SJCRH30 (cell line): Measurements from ENCODE around the gene CLCN3. TPM values are rescaled to one million over a fixed set of nuclear protein-coding genes. Genes with fewer than 3 reads are reported as not detected.
"Not testable (repeated sequence)": the region's sequence is repeated elsewhere in the genome, so short reads cannot be mapped to it uniquely, and the experiment has no call there.

Experiments used
- DNase-seq, 2 experiments: peaks; one replicate each; pipeline ENCODE4 v3.0.0-alpha.2; 2015 to 2020
- H3K27ac ChIP-seq: fragments of 250-450 bp; sonication (Bioruptor Pico); 2 replicates; pipeline ENCODE4 v1.5.1; 2020; ENCODE audit warnings: mild to moderate bottlenecking, moderate library complexity
- H3K27me3 ChIP-seq: fragments of 250-450 bp; sonication (Bioruptor Pico); 2 replicates; pipeline ENCODE4 v1.5.1; 2020; ENCODE audit warnings: mild to moderate bottlenecking, moderate library complexity
- H3K36me3 ChIP-seq: fragments of 250-450 bp; sonication (Bioruptor Pico); 2 replicates; pipeline ENCODE4 v1.5.1; 2020; ENCODE audit warnings: mild to moderate bottlenecking, moderate library complexity
- H3K4me1 ChIP-seq: fragments of 250-450 bp; sonication (Bioruptor Pico); 2 replicates; pipeline ENCODE4 v1.5.1; 2020; ENCODE audit warnings: mild to moderate bottlenecking, moderate library complexity
- H3K4me3 ChIP-seq: fragments of 250-450 bp; sonication (Bioruptor Pico); 2 replicates; pipeline ENCODE4 v1.5.1; 2020; ENCODE audit warnings: mild to moderate bottlenecking, moderate library complexity
- H3K9me3 ChIP-seq: fragments of 250-450 bp; sonication (Bioruptor Pico); replicated peaks from 2 replicates; pipeline ENCODE4 v1.5.1; 2020; ENCODE audit warnings: mild to moderate bottlenecking, moderate library complexity
- total RNA-seq: library from RNA; depleted of rRNA; stranded (reverse); fragments of >200 nt; shearing (Covaris generic); gene quantifications from 2 replicates; pipeline ENCODE4 v1.2.3, GENCODE V29; 2014

The CLCN3 gene
- total RNA-seq, 1 experiment from 2014 or later: 27.1 TPM

DNA sequence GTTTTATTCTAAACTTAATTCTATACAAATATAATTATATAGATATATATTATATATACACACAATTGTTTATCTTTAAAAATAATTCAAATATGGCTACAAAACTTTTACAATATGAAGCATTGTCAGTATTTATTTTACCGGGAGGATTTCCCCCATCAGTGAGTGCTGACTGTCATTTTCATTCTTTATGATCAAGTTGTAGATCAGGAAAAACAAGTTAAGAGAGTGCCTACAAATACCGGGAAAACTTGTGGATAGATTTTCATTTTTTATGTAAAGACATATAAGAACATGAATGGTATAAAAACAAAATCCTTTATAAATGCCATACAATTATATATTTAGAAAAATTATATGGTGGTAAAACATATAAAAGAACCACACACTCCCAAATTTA is 37.8 kb downstream of the CLCN3 start:
- no peaks in the 10 kb centered on the region for H3K36me3 ChIP-seq
- no peak overlapping the region for H3K27ac ChIP-seq
- no peaks in the 10 kb centered on the region for H3K27me3 ChIP-seq
- no peak overlapping the region for H3K4me3 ChIP-seq
- no peak for DNase-seq
- 0 out of 2 replicates have a peak, but pooled peaks cover 9% of the 10 kb centered on the region for H3K4me1 ChIP-seq
- no peaks in the 10 kb centered on the region for H3K9me3 ChIP-seq

DNA sequence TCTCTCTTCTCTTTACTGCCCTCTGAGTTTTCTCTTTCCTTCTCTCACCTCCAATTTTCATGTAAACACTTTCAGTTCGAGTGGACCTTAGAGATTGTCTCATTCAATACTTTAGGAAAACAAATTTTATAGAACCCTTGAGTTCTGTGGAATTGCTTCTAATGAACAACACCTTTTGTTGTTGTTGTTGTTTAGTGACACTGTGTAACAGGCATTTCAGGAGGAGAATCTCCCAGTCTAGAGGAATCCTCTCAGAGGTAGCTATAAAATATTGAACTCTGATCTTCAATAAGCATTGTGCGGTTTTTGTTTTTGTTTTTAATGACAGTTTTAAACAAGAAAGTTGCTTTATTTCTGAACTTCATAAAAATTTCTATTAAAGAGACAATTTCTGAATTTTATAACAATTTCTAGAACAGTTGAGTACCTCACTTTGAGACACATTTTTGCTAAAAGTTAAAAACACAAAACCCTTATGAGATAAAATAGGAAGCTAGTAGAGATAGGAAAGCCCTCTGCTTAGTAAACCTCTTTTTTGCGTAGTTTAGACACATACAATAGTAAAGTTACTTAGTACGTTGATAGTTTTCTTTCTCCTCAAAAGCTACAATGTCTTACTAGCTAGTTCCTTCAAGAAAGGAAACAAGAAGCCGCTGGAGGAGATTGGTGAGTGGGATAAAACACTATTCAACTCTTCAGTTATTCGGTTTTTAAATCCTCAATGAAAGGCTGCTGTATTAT is 38.8 kb downstream of the CLCN3 start:
- Histone ChIP-seq H3K27ac (peak overlapping the region; percentile 84), H3K9me3 (no peaks in the 10 kb centered on the region), H3K4me3 (peak overlapping the region; percentile 63), H3K27me3 (no peaks in the 10 kb centered on the region), H3K36me3 (no peaks in the 10 kb centered on the region), H3K4me1 (0 out of 2 replicates have a peak, but pooled peaks cover 9% of the 10 kb centered on the region)
- peak in 1 of 2 experiments; percentile 3 for DNase-seq

DNA sequence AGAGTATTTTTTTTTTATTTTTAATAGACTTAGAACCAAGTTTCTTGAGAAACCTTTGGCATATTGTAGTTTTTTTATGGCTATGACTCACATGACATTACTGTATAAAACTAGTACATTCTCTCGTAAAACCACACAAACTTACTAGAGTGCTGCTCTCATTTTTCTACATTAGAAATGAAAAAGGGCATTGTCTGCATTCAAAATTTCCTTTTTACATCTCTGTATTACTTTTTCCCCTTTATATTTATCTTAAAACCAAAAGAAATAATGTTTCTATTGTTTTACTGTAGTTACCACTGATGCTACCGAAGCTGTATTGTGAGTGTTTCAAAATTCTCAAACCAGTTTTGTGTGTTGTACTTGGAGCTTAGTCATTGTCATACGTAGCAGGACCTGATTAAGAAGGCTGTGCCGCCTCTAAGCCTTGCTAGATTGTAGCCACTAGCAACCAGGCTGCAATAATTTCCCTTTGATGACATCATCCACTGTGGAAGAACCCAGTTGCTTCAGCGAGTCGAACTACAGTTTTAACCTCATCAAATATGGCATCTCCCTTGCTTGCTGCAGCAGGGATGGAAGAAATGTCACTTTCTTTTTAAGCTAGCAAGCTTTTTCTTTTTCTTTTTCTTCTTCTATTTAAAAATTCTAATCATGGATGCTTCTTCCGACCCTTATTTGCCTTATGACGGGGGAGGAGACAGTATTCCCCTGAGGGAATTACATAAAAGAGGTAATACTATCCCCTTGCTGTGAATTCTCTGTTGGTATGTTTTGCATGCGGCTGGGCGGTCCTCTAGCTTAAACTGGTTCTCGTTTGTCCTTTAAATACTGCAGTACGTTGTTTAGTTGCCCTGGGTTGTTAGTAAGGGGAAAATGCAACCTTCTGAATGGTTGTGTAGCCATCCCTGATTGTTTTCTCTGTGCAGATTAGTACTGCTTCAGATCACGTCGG is 39.6 kb downstream of the CLCN3 start:
- no peaks in the 10 kb centered on the region for H3K27me3 ChIP-seq
- peak overlapping the region; percentile 63 for H3K4me3 ChIP-seq
- peak overlapping the region; percentile 84 for H3K27ac ChIP-seq
- H3K36me3 ChIP-seq: no peaks in the 10 kb centered on the region
- no peaks in the 10 kb centered on the region for H3K9me3 ChIP-seq
- 0 out of 2 replicates have a peak, but pooled peaks cover 9% of the 10 kb centered on the region for H3K4me1 ChIP-seq
- DNase-seq: peak; percentile 84 to 92

DNA sequence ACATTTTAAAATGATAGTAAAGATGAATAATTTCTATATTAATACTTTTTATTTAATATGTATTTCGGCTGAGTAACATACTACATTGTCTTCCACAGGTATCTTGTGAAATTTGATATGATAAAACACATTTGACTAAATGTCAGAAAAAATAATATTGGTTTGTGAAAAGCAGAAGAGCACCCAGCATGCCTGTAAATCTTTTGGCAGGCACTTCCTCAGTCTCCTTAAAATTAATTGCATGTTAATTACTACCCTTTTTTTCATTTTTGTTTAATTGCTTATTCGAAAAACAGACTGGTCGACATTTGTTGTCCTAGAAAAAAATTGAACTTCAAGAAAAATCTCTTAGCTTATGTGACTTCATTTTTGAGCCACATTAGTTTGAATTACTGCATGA is 40.6 kb downstream of the CLCN3 start:
- no peaks in the 10 kb centered on the region for H3K9me3 ChIP-seq
- H3K36me3 ChIP-seq: no peaks in the 10 kb centered on the region
- DNase-seq: no peak
- H3K4me3 ChIP-seq: peak overlapping the region; percentile 63
- H3K27me3 ChIP-seq: no peaks in the 10 kb centered on the region
- H3K4me1 ChIP-seq: 0 out of 2 replicates have a peak, but pooled peaks cover 9% of the 10 kb centered on the region
- H3K27ac ChIP-seq: peak overlapping the region; percentile 84

DNA sequence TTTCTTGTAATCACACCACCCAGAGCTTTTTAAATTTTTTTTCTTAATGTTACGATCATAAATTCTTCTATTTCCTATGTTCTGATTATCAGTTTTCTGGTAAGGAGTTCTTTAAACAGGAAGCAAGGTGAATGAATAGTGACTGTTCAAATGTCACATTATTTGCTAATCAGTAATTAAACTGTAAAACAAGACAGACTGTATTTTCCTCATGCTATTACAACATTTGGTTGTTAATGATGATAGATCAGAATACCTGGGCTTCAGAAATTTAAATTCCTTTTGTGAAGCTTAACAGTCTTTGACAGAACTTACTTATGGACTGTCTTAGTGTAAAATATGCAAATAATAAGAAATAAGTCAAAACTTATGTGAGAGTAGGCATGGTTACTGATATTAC is 41.4 kb downstream of the CLCN3 start:
- Histone ChIP-seq H3K36me3 (no peaks in the 10 kb centered on the region), H3K9me3 (no peaks in the 10 kb centered on the region), H3K27me3 (no peaks in the 10 kb centered on the region), H3K27ac (no peak overlapping the region), H3K4me1 (0 out of 2 replicates have a peak, but pooled peaks cover 9% of the 10 kb centered on the region), H3K4me3 (no peak overlapping the region)
- no peak for DNase-seq

DNA sequence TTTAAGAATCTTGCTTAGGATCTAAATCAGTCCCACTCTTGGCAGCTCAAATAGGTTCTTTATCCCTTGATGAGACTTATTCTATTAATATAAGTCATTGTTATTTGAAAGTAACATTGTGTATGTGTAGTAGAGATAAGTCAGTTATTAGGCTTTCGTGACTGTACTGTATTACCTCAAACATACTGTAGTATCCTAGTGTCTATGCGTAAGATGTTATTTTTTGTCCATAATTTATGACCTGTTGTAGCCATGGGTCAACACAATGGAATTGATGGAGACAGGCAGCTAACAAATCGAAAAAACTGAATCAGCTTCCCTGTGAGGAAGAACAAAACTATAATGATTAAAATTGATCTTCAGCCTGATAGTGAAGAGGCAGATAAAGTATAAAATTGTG is 41.8 kb downstream of the CLCN3 start:
- no peaks in the 10 kb centered on the region for H3K27me3 ChIP-seq
- no peak overlapping the region for H3K4me3 ChIP-seq
- no peaks in the 10 kb centered on the region for H3K9me3 ChIP-seq
- H3K36me3 ChIP-seq: no peaks in the 10 kb centered on the region
- no peak overlapping the region for H3K27ac ChIP-seq
- no peak for DNase-seq
- 0 out of 2 replicates have a peak, but pooled peaks cover 9% of the 10 kb centered on the region for H3K4me1 ChIP-seq

DNA sequence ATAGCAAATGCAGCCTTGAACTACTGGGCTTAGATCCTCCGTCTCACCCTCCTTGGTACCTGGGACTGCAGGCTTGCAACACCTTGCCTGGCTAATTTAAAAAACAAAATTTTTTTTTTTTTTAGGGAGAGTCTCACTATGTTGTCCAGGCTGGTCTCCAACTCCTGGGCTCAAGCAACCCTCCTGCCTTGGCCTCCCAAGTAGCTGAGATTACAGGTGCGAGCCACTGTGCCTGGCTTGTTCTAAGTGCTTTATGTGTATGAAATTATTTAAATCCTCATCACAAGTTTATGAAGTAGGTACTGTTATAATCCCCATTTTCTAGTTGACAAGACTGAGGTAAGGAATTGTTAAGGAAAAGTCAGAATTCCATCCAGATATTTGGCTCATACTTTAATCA is 43.0 kb downstream of the CLCN3 start:
- H3K9me3 ChIP-seq: no peaks in the 10 kb centered on the region
- 0 out of 2 replicates have a peak, but pooled peaks cover 9% of the 10 kb centered on the region for H3K4me1 ChIP-seq
- DNase-seq: no peak
- no peak overlapping the region for H3K27ac ChIP-seq
- no peaks in the 10 kb centered on the region for H3K27me3 ChIP-seq
- no peak overlapping the region for H3K4me3 ChIP-seq
- H3K36me3 ChIP-seq: no peaks in the 10 kb centered on the region

DNA sequence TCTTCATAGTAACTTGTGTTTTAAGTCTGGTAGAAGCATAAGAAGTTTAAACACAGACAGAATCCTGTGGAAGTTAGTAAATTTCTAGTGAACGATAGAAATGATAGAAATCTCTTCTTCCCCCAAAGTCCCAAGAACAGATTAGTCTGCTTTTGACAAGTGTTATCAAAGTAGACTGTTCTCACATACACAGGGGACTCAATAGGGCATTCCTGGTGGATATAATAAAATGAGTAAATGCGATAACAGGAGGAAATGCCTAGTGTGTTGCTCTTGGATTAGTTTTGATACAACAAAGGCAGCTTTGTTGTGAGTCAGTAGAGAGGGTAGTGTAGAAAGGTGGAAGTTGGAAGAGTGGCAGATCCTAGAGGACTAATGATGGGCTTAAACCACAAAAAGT is 43.5 kb downstream of the CLCN3 start:
- Histone ChIP-seq H3K27me3 (no peaks in the 10 kb centered on the region), H3K4me3 (no peak overlapping the region), H3K27ac (no peak overlapping the region), H3K36me3 (no peaks in the 10 kb centered on the region), H3K9me3 (no peaks in the 10 kb centered on the region), H3K4me1 (0 out of 2 replicates have a peak, but pooled peaks cover 9% of the 10 kb centered on the region)
- DNase-seq: peak in 1 of 2 experiments; percentile 25

DNA sequence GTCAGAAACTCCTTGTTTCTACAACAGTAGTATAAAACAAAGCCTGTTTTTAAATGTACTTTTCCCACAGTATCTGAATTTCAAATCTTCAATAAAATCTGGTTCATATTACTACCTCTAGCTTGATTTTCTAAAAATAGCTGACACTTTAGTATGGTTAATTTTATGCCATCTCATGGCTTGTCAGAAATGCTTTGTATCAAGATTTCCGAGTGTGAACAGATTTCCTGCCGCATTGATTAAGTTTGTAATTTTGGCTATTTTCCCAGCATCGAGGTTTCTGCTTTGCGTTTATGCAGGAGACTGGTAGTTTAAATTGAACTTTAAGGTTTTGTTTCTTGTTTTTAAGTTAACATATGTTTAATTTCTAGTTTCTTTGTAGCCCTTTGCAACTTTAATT is 44.2 kb downstream of the CLCN3 start:
- Histone ChIP-seq H3K4me3 (no peak overlapping the region), H3K4me1 (0 out of 2 replicates have a peak, but pooled peaks cover 9% of the 10 kb centered on the region)
- peak in 1 of 2 experiments; percentile 2 for DNase-seq

DNA sequence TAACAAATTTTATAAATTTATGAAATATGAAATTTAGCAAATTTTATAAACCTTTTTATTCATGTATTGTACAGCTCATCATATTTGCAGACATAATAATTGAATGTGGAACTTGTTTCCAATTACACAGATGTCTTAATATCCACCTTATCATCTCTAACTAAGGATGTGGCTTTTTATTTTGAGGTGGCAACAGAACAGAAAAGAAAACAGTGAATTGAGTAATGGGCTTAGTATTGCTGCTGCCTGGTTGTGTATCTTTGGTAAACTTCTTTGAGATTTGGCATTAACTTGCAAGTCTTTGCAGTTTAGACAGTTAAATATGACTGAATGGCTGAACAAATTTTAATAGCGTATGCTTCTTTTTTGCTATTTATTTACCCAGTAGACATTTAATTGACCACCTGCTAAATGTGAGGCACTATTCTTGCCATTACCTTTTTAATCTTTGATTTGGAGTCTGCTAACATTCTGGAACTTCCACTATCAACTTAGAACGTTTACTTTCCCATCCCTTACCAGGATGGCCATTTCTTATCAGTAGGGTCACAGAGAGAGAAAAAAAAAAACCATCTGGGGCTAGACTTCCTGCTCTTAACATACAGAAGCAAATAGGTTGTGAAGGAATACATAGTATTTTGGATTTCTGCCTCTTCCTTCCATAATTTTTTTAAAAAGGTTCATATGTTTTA is 44.8 kb downstream of the CLCN3 start:
- H3K9me3 ChIP-seq: no peaks in the 10 kb centered on the region
- DNase-seq: no peak
- no peak overlapping the region for H3K27ac ChIP-seq
- H3K27me3 ChIP-seq: no peaks in the 10 kb centered on the region
- 0 out of 2 replicates have a peak, but pooled peaks cover 9% of the 10 kb centered on the region for H3K4me1 ChIP-seq
- H3K36me3 ChIP-seq: no peaks in the 10 kb centered on the region
- no peak overlapping the region for H3K4me3 ChIP-seq

More for the DNA sequence above, 44.2 kb downstream of the CLCN3 start:
- H3K27me3 ChIP-seq: no peaks in the 10 kb centered on the region
- H3K27ac ChIP-seq: no peak overlapping the region
- H3K36me3 ChIP-seq: no peaks in the 10 kb centered on the region
- no peaks in the 10 kb centered on the region for H3K9me3 ChIP-seq

DNA sequence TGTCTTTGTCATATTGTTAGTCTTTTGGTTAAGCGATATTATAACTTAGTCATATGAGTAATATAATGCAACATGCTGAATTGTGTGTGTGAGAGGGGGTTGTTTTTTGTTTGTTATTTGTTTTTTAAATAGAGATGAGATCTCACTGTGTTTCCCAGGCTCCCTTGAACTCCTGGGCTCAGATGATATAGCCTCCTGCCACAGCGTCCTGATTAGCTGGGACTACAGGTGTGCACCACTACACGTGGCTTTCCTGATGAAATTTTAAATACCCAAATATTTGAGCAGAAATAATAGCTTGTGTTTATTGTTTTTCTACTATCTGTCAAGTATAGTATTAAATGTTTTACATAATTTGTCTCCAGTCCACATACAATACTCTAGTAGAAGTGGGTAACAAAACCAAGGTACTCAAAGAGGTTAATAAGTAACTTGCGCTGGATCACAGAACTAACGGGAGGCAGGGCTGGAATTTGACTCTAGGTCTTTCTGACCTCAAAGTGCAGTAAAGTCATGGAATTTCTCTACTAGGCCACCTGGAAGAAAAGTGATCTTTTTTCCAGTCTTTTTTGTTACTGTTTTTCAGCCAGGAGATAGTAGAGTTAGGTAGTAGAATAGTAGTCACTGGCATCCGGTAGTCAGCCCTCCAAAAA is 47.8 kb downstream of the CLCN3 start:
- no peak overlapping the region for H3K27ac ChIP-seq
- no peaks in the 10 kb centered on the region for H3K4me1 ChIP-seq
- no peaks in the 10 kb centered on the region for H3K36me3 ChIP-seq
- H3K9me3 ChIP-seq: no peaks in the 10 kb centered on the region
- H3K27me3 ChIP-seq: no peaks in the 10 kb centered on the region
- H3K4me3 ChIP-seq: no peak overlapping the region
- DNase-seq: no peak

DNA sequence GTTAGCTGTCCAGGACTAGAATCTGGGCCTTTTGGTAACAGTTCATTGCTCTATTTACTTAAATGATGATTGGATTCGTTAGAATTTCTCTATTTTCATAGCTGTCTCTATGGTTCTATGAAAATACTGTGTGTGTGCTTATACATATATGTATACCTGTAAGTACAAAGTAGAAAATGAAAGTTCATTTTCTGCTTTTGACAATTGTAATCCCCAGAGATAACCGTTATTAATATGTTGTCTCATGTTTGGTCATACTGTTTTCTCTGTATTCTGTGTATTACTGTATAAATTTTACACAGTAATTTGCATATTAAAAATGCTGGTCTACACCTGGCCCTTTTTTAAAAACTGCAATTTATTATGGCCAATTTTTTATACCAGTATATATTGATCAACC is 55.4 kb downstream of the CLCN3 start:
- no peak overlapping the region for H3K27ac ChIP-seq

DNA sequence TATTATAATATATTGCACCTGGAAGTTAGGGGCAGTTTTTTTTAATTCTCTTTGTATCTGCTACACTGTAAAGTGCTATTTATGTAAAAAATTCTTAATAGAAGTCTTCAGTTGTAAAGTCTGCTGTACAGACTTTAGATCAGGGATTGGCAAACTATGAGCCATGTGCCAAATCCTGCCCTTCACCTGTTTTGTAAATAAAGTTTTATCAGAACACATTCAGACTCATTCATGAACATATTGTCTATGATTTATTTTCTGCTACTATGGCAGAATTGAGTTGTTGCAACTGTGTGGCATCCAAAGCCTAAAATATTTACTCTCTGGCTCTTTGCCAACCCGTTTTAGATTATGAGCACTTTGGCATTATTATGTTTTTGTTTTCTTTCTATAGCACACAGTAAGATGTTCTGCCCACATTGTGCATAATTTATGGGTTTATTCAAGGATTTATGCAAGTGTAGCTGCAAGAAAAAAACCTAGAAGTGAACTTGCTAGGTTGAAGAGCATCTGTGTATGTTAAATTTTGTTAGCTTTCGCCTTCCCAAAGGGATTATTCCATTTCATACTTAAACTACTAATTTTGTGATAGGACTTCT is 56.9 kb downstream of the CLCN3 start:
- no peak for DNase-seq
- Histone ChIP-seq H3K36me3 (0 out of 2 replicates have a peak, but pooled peaks cover 3% of the 10 kb centered on the region), H3K27ac (no peak overlapping the region), H3K27me3 (no peaks in the 10 kb centered on the region), H3K4me3 (no peak overlapping the region), H3K4me1 (no peaks in the 10 kb centered on the region), H3K9me3 (no peaks in the 10 kb centered on the region)

More for the DNA sequence above, 55.4 kb downstream of the CLCN3 start:
- no peak for DNase-seq
- Histone ChIP-seq H3K27me3 (no peaks in the 10 kb centered on the region), H3K9me3 (no peaks in the 10 kb centered on the region), H3K4me1 (no peaks in the 10 kb centered on the region), H3K36me3 (0 out of 2 replicates have a peak, but pooled peaks cover 3% of the 10 kb centered on the region), H3K4me3 (no peak overlapping the region)

DNA sequence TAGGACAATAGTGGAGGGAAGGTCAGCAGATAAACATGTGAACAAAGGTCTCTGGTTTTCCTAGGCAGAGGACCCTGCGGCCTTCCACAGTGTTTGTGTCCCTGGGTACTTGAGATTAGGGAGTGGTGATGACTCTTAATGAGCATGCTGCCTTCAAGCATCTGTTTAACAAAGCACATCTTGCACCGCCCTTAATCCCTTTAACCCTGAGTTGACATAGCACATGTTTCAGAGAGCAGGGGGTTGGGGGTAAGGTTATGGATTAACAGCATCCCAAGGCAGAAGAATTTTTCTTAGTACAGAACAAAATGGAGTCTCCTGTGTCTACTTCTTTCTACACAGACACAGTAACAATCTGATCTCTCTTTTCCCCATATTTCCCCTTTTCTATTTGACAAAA is 58.1 kb downstream of the CLCN3 start:
- not testable (repeated sequence) for H3K4me1 ChIP-seq, H3K36me3 ChIP-seq, H3K27me3 ChIP-seq, DNase-seq, H3K9me3 ChIP-seq, H3K27ac ChIP-seq, H3K4me3 ChIP-seq
